Measurements from ENCODE around the gene ARHGAP26. TPM values are rescaled to one million over a fixed set of nuclear protein-coding genes. Genes with fewer than 3 reads are reported as not detected.

The ARHGAP26 gene
- polyA plus RNA-seq, 1 donor from 2014 or later, result 0.83 TPM

DNA sequence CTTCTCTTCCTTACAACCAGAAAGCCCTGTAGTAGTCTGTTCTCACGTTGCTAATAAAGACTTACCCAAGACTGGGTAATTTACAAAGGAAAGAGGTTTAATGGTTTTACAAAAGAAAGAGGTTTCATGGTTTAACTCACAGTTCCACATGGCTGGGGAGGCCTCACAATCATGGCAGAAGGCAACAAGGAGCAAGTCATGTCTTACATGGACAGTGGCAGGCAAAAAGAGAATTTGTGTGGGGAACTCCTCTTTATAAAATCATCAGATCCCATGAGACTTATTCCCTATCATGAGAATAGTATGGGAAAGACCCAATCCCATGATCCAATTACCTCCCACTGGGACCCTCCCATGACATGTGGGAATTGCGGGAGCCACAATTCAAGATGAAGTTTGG lies 468.4 kb downstream of the ARHGAP26 start:
- H3K27me3 ChIP-seq (ENCODE audit: insufficient read depth, low read depth, low read length), result no peaks in the 10 kb centered on the region
- no peaks in the 10 kb centered on the region for H3K36me3 ChIP-seq (ENCODE audit: insufficient read depth, low read length)
- H3K9me3 ChIP-seq (ENCODE audit: low read length), result no peaks in the 10 kb centered on the region
- no peak overlapping the region for H3K27ac ChIP-seq (ENCODE audit: low read length)
- H3F3A ChIP-seq (ENCODE audit: insufficient read depth, low read length, poor library complexity, severe bottlenecking), result no peaks in the 10 kb centered on the region
- no peaks in the 10 kb centered on the region for H3K9me2 ChIP-seq (ENCODE audit: insufficient read depth, low read length)
- no peaks in the 10 kb centered on the region for H4K20me1 ChIP-seq (ENCODE audit: insufficient read depth)
- no peaks in the 10 kb centered on the region for H3K79me2 ChIP-seq (replicated peaks; ENCODE audit: insufficient read depth, low read length)
- H3K9ac ChIP-seq (ENCODE audit: low read length), result no peak overlapping the region
- H3K4me3 ChIP-seq (ENCODE audit: low read length), result no peak overlapping the region
- H2AFZ ChIP-seq (ENCODE audit: low read depth, low read length), result no peak overlapping the region
- TF ChIP-seq, protein P1, sequence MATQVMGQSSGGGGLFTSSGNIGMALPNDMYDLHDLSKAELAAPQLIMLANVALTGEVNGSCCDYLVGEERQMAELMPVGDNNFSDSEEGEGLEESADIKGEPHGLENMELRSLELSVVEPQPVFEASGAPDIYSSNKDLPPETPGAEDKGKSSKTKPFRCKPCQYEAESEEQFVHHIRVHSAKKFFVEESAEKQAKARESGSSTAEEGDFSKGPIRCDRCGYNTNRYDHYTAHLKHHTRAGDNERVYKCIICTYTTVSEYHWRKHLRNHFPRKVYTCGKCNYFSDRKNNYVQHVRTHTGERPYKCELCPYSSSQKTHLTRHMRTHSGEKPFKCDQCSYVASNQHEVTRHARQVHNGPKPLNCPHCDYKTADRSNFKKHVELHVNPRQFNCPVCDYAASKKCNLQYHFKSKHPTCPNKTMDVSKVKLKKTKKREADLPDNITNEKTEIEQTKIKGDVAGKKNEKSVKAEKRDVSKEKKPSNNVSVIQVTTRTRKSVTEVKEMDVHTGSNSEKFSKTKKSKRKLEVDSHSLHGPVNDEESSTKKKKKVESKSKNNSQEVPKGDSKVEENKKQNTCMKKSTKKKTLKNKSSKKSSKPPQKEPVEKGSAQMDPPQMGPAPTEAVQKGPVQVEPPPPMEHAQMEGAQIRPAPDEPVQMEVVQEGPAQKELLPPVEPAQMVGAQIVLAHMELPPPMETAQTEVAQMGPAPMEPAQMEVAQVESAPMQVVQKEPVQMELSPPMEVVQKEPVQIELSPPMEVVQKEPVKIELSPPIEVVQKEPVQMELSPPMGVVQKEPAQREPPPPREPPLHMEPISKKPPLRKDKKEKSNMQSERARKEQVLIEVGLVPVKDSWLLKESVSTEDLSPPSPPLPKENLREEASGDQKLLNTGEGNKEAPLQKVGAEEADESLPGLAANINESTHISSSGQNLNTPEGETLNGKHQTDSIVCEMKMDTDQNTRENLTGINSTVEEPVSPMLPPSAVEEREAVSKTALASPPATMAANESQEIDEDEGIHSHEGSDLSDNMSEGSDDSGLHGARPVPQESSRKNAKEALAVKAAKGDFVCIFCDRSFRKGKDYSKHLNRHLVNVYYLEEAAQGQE (IDR thresholded peaks at IDR 0.05; ENCODE audit: borderline replicate concordance), result no peak
- TF ChIP-seq MXI1 (conservative IDR thresholded peaks at IDR 0.05; ENCODE audit: poor library complexity, severe bottlenecking) (no peak), TAF1 (IDR thresholded peaks at IDR 0.05; ENCODE audit: low read depth) (no peak), EP300 (conservative IDR thresholded peaks at IDR 0.05; ENCODE audit: poor library complexity, severe bottlenecking) (no peak), SMC3 (conservative IDR thresholded peaks at IDR 0.05; ENCODE audit: poor library complexity) (no peak), RAD21 (conservative IDR thresholded peaks at IDR 0.05) (no peak), EZH2 (IDR thresholded peaks at IDR 0.05; ENCODE audit: borderline replicate concordance, insufficient read depth, low read length, poor library complexity, severe bottlenecking) (no peak), POLR2AphosphoS5 (IDR thresholded peaks at IDR 0.05) (no peak)
- TF ChIP-seq, protein P2, sequence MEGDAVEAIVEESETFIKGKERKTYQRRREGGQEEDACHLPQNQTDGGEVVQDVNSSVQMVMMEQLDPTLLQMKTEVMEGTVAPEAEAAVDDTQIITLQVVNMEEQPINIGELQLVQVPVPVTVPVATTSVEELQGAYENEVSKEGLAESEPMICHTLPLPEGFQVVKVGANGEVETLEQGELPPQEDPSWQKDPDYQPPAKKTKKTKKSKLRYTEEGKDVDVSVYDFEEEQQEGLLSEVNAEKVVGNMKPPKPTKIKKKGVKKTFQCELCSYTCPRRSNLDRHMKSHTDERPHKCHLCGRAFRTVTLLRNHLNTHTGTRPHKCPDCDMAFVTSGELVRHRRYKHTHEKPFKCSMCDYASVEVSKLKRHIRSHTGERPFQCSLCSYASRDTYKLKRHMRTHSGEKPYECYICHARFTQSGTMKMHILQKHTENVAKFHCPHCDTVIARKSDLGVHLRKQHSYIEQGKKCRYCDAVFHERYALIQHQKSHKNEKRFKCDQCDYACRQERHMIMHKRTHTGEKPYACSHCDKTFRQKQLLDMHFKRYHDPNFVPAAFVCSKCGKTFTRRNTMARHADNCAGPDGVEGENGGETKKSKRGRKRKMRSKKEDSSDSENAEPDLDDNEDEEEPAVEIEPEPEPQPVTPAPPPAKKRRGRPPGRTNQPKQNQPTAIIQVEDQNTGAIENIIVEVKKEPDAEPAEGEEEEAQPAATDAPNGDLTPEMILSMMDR (IDR thresholded peaks at IDR 0.05; ENCODE audit: poor library complexity, severe bottlenecking), result no peak
- H3K4me2 ChIP-seq (ENCODE audit: low read length), result no peak overlapping the region

DNA sequence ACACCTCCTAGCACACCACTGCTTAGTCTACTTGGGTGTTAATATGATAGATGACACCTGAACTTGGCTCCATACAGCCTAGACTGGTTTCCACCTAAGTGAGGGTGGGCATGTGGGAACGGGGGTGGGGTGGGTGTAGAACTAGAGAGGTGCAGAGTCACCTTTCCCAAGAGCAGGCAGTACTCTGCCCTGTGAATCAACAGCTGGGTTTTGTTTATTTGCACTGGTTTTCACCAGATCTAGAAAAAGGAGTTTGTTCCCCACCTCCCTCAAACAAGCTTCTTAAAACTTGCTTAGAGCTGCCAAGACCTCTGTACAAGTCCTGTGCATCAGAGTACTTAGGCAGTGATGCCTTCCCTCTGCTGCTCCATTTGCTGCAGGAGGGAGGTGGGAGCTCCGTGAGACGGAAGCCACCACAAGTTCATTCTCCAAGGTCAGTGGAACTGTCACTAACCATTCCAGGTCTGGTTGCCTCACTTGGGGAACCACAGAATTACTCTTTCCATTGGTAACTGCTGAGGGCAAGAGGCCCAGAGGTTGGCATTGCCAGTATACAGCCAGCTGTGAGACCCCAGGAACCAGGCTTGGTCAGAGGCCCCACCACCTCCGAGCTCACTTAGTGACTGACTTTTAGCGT lies 469.8 kb downstream of the ARHGAP26 start:
- Histone ChIP-seq H3K4me3 (ENCODE audit: low read length) (no peak overlapping the region), H3K9ac (ENCODE audit: low read length) (no peak overlapping the region), H3K9me3 (ENCODE audit: low read length) (no peaks in the 10 kb centered on the region), H3K9me2 (ENCODE audit: insufficient read depth, low read length) (no peaks in the 10 kb centered on the region), H3K4me2 (ENCODE audit: low read length) (no peak overlapping the region), H3K36me3 (ENCODE audit: insufficient read depth, low read length) (no peaks in the 10 kb centered on the region), H4K20me1 (ENCODE audit: insufficient read depth) (no peaks in the 10 kb centered on the region), H3K79me2 (replicated peaks; ENCODE audit: insufficient read depth, low read length) (no peaks in the 10 kb centered on the region), H3F3A (ENCODE audit: insufficient read depth, low read length, poor library complexity, severe bottlenecking) (no peaks in the 10 kb centered on the region), H3K27me3 (ENCODE audit: insufficient read depth, low read depth, low read length) (no peaks in the 10 kb centered on the region), H2AFZ (ENCODE audit: low read depth, low read length) (no peak overlapping the region), H3K27ac (ENCODE audit: low read length) (no peak overlapping the region)
- no peak for TF ChIP-seq EP300 (conservative IDR thresholded peaks at IDR 0.05; ENCODE audit: poor library complexity, severe bottlenecking)
- no peak for TF ChIP-seq SMC3 (conservative IDR thresholded peaks at IDR 0.05; ENCODE audit: poor library complexity)
- no peak for TF ChIP-seq TAF1 (IDR thresholded peaks at IDR 0.05; ENCODE audit: low read depth)
- TF ChIP-seq MXI1 (conservative IDR thresholded peaks at IDR 0.05; ENCODE audit: poor library complexity, severe bottlenecking), result no peak
- TF ChIP-seq, protein P2 (IDR thresholded peaks at IDR 0.05; ENCODE audit: poor library complexity, severe bottlenecking), result no peak
- TF ChIP-seq, protein P1 (IDR thresholded peaks at IDR 0.05; ENCODE audit: borderline replicate concordance), result no peak
- no peak for TF ChIP-seq RAD21 (conservative IDR thresholded peaks at IDR 0.05)
- TF ChIP-seq EZH2 (IDR thresholded peaks at IDR 0.05; ENCODE audit: borderline replicate concordance, insufficient read depth, low read length, poor library complexity, severe bottlenecking), result no peak
- TF ChIP-seq POLR2AphosphoS5 (IDR thresholded peaks at IDR 0.05), result no peak
